GM18526 (cell line): ENCODE data around the gene NLRP5.

Source experiments
- POLR2A ChIP-seq: IDR thresholded peaks from 3 replicates; pipeline ENCODE4 v1.6.1; 2011; ENCODE audit not compliant: insufficient read length; ENCODE audit errors: extremely low read depth

Gene NLRP5

DNA sequence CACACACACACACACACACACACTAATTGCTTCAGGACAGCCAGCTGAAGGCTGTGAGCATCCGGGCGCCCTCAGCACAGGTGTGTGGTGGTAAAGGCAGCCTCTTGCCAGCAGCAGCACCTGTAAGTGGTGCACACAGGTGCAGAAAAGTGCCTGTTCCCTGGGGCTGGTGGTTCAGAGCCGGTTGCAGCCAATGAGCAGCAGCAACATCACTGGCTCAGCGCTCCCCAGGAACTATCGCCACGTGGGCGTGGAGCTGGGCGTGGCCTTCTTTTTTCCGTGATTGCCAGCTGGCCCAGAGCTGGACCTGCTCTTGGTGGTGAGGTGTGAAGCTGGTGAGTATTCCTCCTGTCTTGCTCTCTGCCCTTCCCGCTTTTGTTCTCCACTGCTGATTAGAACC, at the start of gene NLRP5:
Gene NLRP5, plus strand, starts transcription at position 289 of the 400 bp plus-strand sequence.
- TF ChIP-seq POLR2A: no peak

DNA sequence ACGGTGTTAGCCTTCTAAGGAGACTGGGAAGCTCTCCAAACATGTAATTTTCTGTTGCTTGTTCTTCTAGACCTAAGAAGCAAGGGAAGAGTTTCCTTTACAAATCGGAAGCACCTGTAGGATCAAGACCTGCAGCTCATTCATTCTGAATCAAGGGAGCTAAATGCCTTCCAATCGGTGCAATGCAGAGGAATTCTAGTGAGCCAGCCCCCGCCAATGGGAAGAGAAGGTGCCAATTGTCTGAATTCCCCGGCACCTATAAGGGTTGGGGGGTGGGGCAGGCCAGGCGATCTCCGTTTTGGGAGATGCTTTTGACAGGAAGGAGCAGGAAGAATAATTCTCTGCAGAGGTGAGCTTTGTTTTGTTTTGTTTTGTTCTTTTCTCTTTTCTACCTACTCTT, 47.4 kb upstream of the NLRP5 start:
- TF ChIP-seq POLR2A: no peak

DNA sequence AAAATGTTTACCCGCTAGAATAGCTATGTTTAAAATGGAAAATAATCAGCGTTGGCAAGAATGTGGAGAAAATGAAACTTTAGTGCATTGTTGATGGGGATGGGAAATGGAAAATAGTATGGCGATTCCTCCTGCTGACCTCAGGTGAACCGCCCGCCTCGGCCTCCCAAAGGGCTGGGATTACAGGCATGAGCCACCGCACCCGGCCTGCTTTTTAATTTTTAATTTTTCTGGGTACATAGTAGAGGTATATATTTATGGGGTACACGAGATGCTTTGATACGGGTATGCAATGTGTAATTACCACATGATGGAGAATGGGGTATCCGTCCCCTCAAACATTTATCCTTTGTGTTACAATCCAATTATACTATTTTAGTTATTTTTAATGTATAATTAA, 46.3 kb upstream of the NLRP5 start:
- no peak for TF ChIP-seq POLR2A

DNA sequence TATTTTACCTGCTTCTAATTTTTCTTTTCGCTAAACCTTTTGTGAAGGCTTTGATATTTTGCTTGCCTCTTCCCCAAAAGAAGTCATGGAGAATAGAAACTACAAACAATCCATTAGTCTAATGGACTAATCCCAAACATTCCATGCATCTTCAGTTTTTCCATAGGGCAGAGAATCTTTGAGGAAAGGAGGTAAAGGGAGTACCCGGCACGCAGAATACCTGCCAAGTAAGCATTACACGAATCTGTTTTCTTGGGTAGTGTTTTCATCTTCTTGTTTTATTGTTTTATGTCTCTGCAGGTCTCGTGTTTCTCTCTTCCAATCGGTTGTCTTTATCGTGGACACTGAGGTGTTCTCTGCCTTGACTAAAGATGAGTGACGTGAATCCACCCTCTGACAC, 39.0 kb upstream of the NLRP5 start, which contains the start of gene NLRP8:
Gene NLRP8, plus strand, starts transcription at position 301 of the 400 bp plus-strand sequence.
- no peak for TF ChIP-seq POLR2A

DNA sequence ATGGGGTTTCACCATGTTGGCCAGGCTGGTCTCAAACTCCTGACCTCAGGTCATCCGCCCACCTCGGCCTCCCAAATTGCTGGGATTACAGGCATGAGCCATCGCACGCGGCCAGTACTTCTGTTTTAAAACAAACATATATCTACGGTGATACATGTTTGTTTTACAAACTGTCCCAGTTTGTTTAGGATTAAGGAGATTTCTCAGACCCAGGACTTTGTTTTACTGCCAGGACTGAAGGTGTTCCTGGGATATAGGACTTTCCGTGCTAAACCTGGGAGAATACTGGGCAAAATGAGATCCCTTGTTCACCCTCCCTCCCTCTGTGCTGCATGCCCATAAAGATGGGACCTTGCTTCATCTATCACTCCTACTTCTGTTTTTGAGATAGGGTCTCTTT, 30.1 kb upstream of the NLRP5 start:
- TF ChIP-seq POLR2A: no peak

DNA sequence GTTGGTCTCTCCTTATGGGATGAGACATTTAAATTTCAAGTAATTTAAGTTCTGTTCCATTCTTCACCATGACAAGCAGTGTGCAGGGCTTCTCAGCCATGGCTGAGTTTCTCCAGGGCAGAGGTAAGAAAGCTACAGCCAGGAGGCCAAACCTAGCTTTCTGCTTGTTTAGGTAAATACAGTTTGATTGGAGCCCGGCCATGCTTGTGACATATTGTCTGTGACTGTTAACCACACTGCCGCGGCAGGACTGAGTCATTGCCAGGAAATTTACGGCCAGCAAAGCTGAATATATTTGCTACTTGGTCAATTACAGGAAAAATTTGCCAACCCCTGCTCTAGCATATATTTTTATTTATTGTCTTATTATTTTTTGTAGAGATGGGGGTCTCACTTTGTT, 28.2 kb upstream of the NLRP5 start:
- TF ChIP-seq POLR2A: no peak

DNA sequence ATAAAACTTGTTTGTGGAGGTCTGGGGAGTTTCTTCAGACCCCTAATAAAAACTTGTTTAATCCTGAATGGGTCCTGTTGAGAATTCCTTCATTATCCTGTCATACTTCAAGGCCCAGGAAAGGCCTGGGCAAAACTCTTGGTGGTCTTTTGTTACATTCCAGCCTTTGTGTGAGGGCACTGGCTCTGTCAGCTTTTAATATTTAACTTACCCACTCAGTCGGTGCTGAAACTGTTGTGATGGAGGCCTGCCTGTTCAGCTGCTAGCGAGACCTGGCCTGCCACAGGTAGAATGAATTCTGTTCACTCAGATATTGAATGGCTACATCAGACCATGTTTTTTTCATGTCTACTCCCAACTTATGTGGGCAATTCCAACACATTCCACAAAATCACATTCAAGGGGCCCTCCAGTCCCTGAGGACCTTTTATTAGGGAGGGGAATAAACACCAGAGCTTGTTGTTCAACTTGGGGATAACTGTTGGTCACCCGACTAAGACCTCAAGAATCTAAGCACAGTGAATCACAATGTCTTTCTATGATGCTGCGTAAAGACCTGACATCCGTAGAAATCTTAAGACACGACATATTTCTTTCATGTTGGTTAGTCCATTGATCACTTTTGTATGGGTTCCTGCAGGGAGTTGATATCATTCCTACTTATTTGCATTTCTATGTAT, 26.4 kb upstream of the NLRP5 start:
- no peak for TF ChIP-seq POLR2A

DNA sequence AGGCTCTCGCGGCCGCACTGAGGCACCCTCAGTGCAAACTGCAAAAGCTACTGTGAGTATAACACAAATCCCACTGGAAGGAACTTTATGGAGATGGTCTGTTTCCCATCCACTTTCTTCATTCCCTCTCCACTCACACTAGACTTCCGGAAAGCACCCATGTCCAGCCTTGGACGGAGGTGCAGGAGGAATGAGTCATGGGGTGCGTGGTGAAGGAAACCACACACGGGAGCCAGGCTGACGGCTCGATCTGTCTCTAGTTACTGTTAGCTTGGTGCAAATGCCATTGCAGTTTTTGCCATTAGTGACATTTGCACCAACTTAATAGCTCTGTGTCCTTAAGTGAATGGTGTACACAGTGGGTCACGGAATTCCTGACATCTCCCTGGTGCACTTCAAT, 24.4 kb upstream of the NLRP5 start:
- no peak for TF ChIP-seq POLR2A

DNA sequence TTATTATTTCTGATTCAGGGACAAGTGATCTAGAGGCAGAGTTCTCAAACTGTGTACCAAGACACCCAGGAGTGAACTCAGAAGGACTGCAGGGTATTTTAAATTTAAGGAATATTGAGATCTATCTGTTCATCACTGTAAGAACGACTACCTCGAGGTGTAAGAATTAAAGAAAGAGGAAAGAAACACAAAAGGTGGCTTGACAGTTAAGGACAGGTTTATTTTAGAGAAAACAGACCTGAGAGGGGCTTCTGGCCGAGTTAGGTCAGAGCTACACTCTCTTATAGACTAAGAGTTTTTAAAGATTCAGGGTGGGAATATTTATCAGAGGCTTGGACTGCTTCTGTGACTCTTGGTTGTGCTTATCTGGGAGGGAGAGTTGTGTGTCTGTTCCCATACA, 12.6 kb upstream of the NLRP5 start:
- no peak for TF ChIP-seq POLR2A

DNA sequence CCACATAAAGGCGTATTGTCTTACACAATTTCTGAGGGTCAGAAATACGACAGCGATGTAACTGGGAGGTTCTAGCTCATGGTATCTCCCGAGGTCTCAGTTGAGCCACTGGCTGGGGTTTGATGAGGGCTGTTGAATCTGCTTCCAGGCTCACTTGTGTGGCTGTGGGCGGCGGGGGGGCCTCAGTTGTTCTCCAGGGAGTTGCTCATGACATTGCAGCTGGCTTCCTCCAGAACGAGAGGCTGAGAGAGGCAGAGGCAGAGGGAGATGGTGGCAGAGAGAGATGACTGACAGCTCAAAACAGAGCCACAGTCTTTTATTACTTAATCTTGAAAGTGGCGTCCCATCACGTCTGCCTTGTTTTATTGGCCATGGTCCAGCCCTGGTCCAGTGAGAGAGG, 6.2 kb upstream of the NLRP5 start:
- no peak for TF ChIP-seq POLR2A

DNA sequence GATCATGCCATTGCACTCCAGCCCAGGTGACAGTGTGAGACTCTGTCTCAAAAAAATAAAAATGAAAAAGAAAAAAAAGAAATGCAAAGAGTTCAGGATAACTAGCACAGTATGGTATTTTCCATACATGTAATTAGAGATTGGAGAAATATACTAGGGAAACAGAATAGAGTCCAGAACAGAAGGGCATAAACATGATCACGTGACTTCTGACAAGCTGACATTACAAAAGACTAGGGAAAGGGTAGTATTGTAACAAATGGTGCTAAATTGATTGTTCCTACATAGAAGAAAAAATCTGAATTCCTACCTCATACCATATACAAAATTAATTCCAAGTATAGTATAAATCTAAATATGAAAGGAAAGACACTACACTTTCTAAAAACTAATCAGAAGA, 1.3 kb upstream of the NLRP5 start:
- TF ChIP-seq POLR2A: no peak

DNA sequence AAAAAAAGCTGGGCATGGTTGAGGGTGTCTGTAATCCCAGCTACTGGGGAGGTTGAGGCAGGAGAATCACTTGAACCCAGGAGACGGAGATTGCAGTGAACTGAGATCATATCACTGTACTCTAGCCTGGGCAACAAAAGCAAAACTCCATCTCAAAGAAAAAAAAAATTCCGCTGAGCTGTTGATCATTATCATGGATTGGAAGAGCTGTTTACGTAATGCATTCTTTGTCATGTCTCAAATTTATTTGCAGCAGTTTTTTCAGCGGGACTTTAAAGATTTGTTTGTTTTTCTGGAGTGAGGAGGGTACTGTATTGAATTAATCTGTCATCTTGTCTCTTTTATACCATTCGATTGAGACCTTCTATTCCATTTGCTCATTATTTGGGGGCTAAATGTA, 4.3 kb downstream of the NLRP5 start:
- TF ChIP-seq POLR2A: no peak

DNA sequence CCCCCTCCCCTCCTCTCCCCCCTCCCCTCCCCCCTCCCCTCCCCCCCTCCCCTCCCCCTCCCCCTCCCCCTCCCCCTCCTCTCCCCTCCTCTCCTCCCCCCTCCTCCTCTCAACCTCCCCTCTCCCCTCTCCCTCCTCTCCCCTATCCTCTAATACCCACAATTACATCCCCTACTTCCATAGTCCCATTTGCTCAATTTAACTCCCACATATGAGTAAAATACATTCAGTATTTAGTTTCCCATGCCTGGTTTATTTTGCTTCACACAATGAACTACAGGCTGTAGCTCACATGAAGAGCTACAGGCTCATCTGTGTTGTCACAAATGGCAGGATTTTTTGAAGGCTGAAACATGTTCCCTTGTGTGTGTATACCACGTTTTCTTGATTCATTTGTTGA, 6.9 kb downstream of the NLRP5 start:
- no peak for TF ChIP-seq POLR2A

DNA sequence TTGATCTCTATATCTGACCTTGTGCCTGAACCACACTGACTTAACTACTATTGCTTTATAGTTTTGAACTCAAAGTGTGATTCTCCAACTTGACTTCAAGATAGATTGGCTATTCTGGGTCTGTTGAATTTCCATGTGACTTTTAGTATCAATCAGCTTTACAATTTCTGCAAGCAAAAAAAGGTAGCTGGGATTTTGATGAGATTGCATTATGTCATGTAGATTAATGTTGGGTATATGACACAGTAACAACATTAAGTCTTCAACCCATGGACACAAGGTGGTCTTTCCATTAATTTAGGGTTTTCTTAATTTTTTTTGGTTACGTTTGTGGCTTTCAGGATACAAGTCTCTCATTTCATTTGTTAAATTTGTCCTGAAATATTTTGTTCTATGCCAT, 28.2 kb downstream of the NLRP5 start:
- TF ChIP-seq POLR2A: no peak

DNA sequence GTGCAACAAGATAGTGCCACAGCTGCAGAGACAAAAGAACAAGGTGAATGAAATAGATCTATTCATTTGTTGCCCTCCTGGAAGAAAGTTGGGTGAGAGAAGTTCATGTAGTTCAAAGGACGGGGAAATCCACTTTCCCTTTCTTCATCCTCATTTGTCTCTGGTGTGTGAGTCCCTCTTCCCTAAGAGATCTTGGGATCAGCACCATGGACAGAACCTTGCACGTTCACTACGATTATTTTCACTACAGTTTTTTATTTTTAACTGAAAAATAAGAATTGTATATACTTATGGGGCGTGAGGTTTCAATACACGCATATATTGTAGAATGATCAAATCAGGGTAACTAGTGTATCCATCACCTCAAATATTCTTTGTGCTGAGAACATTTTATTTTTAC, 29.2 kb downstream of the NLRP5 start:
- TF ChIP-seq POLR2A: no peak

DNA sequence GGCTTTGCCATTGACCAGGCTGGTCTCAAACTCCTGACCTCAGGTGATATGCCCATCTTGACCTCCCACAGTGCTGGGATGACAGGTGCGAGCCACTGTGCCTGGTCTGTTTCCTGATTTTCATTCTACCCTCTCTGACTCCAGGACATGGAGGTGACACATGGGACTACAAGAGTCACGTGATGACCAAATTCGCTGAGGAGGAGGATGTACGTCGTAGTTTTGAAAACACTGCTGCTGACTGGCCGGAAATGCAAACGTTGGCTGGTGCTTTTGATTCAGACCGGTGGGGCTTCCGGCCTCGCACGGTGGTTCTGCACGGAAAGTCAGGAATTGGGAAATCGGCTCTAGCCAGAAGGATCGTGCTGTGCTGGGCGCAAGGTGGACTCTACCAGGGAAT, 40.2 kb downstream of the NLRP5 start:
- no peak for TF ChIP-seq POLR2A

DNA sequence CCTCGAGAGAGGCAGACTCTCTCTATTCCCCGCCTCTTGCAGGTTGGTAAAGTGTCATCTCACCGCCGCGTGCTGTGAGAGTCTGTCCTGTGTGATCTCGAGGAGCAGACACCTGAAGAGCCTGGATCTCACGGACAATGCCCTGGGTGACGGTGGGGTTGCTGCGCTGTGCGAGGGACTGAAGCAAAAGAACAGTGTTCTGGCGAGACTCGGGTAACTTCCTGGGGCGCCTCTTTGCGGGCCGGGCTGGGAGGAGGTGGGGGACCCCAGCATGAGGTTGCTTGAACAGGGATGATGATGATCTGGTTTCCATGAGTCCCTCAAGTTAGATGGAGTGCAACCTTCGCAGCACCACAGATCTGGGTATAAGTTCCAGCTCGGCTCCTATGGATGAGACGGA, 67.0 kb downstream of the NLRP5 start:
- no peak for TF ChIP-seq POLR2A

DNA sequence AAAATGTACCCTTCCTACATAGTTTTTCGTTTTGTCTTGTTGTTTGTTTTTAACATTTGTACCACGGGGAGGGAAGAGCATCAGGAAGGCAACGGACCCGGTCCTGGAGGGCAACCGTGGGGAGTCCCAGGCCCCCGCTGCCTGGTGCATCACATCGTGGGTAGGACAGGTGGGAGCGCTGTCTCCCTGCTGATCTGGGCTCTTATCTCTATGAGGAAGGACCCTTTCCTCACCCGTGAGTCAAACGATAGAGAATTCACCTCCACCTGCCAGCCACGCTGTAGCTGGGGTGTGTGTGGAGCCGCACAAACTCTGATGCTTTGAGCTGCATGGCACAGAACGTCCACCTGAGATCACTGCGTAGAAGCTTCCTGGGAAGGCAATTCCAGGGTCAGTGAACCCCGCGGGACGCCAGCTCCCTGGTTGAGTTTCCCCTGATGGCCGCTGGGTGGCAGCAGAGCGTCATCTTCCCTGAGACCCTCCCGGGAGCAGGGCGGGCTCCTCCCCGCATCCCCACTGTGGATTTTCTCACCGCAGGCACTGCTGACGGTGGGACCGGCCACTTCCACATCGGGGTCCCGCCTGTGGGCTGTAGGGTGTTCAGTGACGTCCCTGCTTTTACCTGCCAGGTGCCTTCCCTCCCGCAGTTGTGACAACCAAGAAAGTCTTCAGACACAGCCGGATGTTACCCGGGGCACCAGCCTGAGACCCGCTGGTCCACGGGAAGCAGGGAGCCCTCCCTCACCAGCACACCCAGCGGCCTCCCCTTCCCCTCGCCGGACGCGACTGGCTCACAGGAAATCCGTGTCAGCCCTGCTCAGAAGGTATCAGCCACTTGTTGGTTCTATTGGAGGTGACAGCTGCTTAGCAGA, 79.8 kb downstream of the NLRP5 start:
- no peak for TF ChIP-seq POLR2A
